Sigmoid colon (tissue), 4 donors: ENCODE results near the gene MTAP.

Source experiments
- EP300 ChIP-seq, 4 donors: sonication (generic); formaldehyde crosslinking; IDR thresholded peaks; one replicate each; pipeline ENCODE4 v1.6.1; 2017; ENCODE audit warnings: antibody characterized with exemption in 4 of 4
- POLR2AphosphoS5 ChIP-seq, 4 donors: sonication (generic); formaldehyde crosslinking; IDR thresholded peaks; one replicate each; pipeline ENCODE4 v1.6.1; 2017; ENCODE audit warnings: antibody characterized with exemption in 4 of 4
- TF ChIP-seq, protein P1 (sequence below), 4 experiments: fragments of 450-650 bp in 3 of 4; fragments of 200-600 bp in 1 of 4; IDR thresholded peaks; one replicate each; pipeline ENCODE4 v1.5.1; 2016 to 2019; ENCODE audit warnings: antibody characterized with exemption in 4 of 4, mild to moderate bottlenecking in 3 of 4, moderate library complexity in 2 of 4

DNA sequence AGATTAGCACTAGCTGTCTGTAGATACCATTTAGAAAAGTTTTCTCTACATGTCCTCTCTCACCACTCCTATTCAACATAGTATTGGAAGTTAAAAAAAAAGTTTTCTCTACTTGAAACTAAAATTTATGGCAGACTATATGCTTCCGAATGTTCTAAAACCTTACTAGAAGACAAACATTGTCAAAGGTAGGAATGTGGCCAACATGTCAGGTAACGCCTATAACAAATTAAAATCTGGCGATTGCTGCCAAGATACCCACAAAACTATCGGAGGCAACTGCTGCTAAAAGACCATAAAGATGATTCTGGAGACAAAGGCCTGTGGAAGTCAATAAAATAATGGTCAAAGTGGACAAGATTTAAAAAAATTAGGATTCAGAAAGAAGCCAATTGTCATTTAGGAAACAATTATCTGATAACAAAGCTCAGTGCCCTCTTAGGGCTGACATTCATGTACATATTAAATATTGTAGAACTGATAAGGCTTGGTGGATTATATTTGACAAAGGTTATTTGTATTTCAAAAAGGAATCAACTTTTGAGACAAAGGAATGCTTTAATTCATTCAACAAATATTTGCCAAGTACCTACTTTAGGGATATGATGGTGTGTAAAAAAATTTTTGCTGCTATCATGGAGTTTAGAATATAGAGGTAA lies 139.0 kb downstream of the MTAP start:
- TF ChIP-seq EP300 (IDR thresholded peaks at IDR 0.05) (no peak), POLR2AphosphoS5 (IDR thresholded peaks at IDR 0.05) (no peak)
- TF ChIP-seq, protein P1, sequence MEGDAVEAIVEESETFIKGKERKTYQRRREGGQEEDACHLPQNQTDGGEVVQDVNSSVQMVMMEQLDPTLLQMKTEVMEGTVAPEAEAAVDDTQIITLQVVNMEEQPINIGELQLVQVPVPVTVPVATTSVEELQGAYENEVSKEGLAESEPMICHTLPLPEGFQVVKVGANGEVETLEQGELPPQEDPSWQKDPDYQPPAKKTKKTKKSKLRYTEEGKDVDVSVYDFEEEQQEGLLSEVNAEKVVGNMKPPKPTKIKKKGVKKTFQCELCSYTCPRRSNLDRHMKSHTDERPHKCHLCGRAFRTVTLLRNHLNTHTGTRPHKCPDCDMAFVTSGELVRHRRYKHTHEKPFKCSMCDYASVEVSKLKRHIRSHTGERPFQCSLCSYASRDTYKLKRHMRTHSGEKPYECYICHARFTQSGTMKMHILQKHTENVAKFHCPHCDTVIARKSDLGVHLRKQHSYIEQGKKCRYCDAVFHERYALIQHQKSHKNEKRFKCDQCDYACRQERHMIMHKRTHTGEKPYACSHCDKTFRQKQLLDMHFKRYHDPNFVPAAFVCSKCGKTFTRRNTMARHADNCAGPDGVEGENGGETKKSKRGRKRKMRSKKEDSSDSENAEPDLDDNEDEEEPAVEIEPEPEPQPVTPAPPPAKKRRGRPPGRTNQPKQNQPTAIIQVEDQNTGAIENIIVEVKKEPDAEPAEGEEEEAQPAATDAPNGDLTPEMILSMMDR (IDR thresholded peaks at IDR 0.05): no peak
